Measurements from ENCODE around the gene ATP6V1G2. TPM values are rescaled to one million over a fixed set of nuclear protein-coding genes. Genes with fewer than 3 reads are reported as not detected.
"Not testable (repeated sequence)": the region's sequence is repeated elsewhere in the genome, so short reads cannot be mapped to it uniquely, and the experiment has no call there.

ATP6V1G2 gene
- polyA plus RNA-seq, 3 donors = 0.41 TPM; not detected in 2

DNA sequence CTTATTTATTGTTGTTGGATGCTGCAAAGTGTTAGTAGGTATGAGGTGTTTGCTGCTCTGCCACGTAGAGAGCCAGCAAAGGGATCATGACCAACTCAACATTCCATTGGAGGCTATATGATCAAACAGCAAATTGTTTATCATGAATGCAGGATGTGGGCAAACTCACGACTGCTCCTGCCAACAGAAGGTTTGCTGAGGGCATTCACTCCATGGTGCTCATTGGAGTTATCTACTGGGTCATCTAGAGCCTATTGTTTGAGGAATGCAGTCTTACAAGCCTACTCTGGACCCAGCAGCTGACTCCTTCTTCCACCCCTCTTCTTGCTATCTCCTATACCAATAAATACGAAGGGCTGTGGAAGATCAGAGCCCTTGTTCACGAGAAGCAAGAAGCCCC, 36.4 kb downstream of the ATP6V1G2 start:
- no peak overlapping the region for H3K4me2 ChIP-seq (replicated peaks; ENCODE audit: extremely low read depth, low read length, poor library complexity, severe bottlenecking)
- H3K27me3 ChIP-seq (ENCODE audit: control insufficient read depth in 2 of 2, insufficient read depth in 2 of 2, low read length in 2 of 2) = no peaks in the 10 kb centered on the region
- no peak overlapping the region for H3K4me3 ChIP-seq (replicated peaks in 1 of 3; ENCODE audit: low read depth in 2 of 3, low read length in 3 of 3)
- intact Hi-C loops (cut with micrococcal nuclease) = no loop called here
- no peak for DNase-seq
- H3K9me3 ChIP-seq (replicated peaks in 1 of 2; ENCODE audit: control insufficient read depth in 1 of 2, insufficient read depth in 1 of 2, low read length in 2 of 2) = no peaks in the 10 kb centered on the region
- no peaks in the 10 kb centered on the region for H3K4me1 ChIP-seq (ENCODE audit: control insufficient read depth in 1 of 2, insufficient read depth in 2 of 2, low read length in 2 of 2)
- Mint-ChIP-seq H3K36me3 (peaks cover 65 to 74% of the 10 kb centered on the region in 2 donors), H3K9me3 (no peaks in the 10 kb centered on the region), H3K27ac (peak overlapping the region in 1 of 7 donors; percentile 44), H3K4me1 (peaks cover 1% of the 10 kb centered on the region), H3K27me3 (ENCODE audit: low read depth in 3 of 3) (peaks cover 0 to 3% (median 0%) of the 10 kb centered on the region in 3 donors), H3K4me3 (no peak overlapping the region)
- 100% methylated on average over 1 of the region's 4 CpGs for WGBS (ENCODE audit: insufficient coverage)
- H2AFZ ChIP-seq (ENCODE audit: insufficient read depth, low read depth, low read length, poor library complexity, severe bottlenecking) = no peak overlapping the region
- H3K79me2 ChIP-seq (ENCODE audit: insufficient read depth, low read length) = peaks cover 24% of the 10 kb centered on the region
- peaks cover 60 to 65% of the 10 kb centered on the region in 2 donors for H3K36me3 ChIP-seq (replicated peaks in 1 of 2; ENCODE audit: control insufficient read depth in 1 of 2, insufficient read depth in 2 of 2, low read length in 2 of 2)
- TF ChIP-seq, protein P1, sequence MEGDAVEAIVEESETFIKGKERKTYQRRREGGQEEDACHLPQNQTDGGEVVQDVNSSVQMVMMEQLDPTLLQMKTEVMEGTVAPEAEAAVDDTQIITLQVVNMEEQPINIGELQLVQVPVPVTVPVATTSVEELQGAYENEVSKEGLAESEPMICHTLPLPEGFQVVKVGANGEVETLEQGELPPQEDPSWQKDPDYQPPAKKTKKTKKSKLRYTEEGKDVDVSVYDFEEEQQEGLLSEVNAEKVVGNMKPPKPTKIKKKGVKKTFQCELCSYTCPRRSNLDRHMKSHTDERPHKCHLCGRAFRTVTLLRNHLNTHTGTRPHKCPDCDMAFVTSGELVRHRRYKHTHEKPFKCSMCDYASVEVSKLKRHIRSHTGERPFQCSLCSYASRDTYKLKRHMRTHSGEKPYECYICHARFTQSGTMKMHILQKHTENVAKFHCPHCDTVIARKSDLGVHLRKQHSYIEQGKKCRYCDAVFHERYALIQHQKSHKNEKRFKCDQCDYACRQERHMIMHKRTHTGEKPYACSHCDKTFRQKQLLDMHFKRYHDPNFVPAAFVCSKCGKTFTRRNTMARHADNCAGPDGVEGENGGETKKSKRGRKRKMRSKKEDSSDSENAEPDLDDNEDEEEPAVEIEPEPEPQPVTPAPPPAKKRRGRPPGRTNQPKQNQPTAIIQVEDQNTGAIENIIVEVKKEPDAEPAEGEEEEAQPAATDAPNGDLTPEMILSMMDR (IDR thresholded peaks at IDR 0.05) = no peak
- no peak overlapping the region for H3K9ac ChIP-seq (ENCODE audit: insufficient read depth, low read length, poor library complexity, severe bottlenecking)
- H3K27ac ChIP-seq (ENCODE audit: low read depth in 1 of 2, low read length in 2 of 2) = no peak overlapping the region
- peaks cover 41% of the 10 kb centered on the region for H4K20me1 ChIP-seq (ENCODE audit: insufficient read depth, low read length)

DNA sequence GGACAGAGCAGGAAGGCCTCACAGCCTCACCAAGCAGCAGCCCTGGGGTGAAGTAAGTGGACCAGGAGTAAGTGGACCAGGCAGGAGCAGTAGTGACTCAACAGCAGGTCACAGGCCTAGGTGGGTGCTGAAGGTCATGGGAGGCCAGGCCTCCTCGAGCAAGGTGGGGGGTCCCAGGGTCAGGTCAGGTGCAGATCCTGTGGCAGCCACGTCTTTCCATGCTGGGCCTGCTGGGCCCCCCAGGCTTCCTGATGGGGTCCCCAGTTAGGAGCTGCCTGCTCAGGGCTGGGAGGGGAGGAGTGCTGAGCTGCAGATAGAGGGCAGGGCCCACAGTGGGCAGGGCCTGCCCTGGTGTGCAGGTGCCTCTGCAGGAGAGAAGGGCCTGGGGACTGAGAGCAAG, 37.4 kb downstream of the ATP6V1G2 start:
- H3K4me3 Mint-ChIP-seq; H2AFZ ChIP-seq (ENCODE audit: insufficient read depth, low read depth, low read length, poor library complexity, severe bottlenecking); DNase-seq; H3K27me3 Mint-ChIP-seq (ENCODE audit: low read depth in 3 of 3); H3K9ac ChIP-seq (ENCODE audit: insufficient read depth, low read length, poor library complexity, severe bottlenecking); H3K4me1 ChIP-seq (ENCODE audit: control insufficient read depth in 1 of 2, insufficient read depth in 2 of 2, low read length in 2 of 2); H3K9me3 ChIP-seq (replicated peaks in 1 of 2; ENCODE audit: control insufficient read depth in 1 of 2, insufficient read depth in 1 of 2, low read length in 2 of 2); H3K27ac ChIP-seq (ENCODE audit: low read depth in 1 of 2, low read length in 2 of 2); H3K4me1 Mint-ChIP-seq; H3K27me3 ChIP-seq (ENCODE audit: control insufficient read depth in 2 of 2, insufficient read depth in 2 of 2, low read length in 2 of 2); H3K4me2 ChIP-seq (replicated peaks; ENCODE audit: extremely low read depth, low read length, poor library complexity, severe bottlenecking); intact Hi-C loops (cut with micrococcal nuclease); H3K4me3 ChIP-seq (replicated peaks in 1 of 3; ENCODE audit: low read depth in 2 of 3, low read length in 3 of 3); H3K9me3 Mint-ChIP-seq: not testable (repeated sequence)
- H4K20me1 ChIP-seq (ENCODE audit: insufficient read depth, low read length) = peaks cover 50% of the 10 kb centered on the region
- Mint-ChIP-seq H3K27ac (peak overlapping the region in 3 of 7 donors; percentile 33 to 82 (median 36)), H3K36me3 (peaks cover 66 to 77% of the 10 kb centered on the region in 2 donors)
- H3K79me2 ChIP-seq (ENCODE audit: insufficient read depth, low read length) = peaks cover 33% of the 10 kb centered on the region
- 50% methylated on average over 2 of the region's 2 CpGs for WGBS (ENCODE audit: insufficient coverage)
- H3K36me3 ChIP-seq (replicated peaks in 1 of 2; ENCODE audit: control insufficient read depth in 1 of 2, insufficient read depth in 2 of 2, low read length in 2 of 2) = peaks cover 63 to 67% of the 10 kb centered on the region in 2 donors
